ENCODE measurements around the gene PEMT. TPM values are rescaled to one million over a fixed set of nuclear protein-coding genes. Genes with fewer than 3 reads are reported as not detected.

Gene PEMT
- total RNA-seq, 4 donors from 2014 or later: 52.5 to 76.1 (median 62.6) TPM

GRCh38 chr17:17537311-17538099 lies 54.0 kb downstream of the PEMT start:
- intact Hi-C loops (cut with DNase I): no loop called here
- Histone ChIP-seq H3K36me3 (no peaks in the 10 kb centered on the region), H3K27ac (no peak overlapping the region), H3K27me3 (no peaks in the 10 kb centered on the region), H3K9me3 (no peaks in the 10 kb centered on the region), H3K4me1 (peaks cover 0 to 16% of the 10 kb centered on the region in 2 donors), H3K4me3 (replicated peaks in 1 of 3) (no peak overlapping the region)
- TF ChIP-seq CTCF (IDR thresholded peaks at IDR 0.05) (no peak), POLR2A (IDR thresholded peaks at IDR 0.05) (no peak)
- DNase-seq: no peak
- WGBS, 2 donors: 87% methylated on average over 8 to 11 of the region's 15 CpGs

DNA sequence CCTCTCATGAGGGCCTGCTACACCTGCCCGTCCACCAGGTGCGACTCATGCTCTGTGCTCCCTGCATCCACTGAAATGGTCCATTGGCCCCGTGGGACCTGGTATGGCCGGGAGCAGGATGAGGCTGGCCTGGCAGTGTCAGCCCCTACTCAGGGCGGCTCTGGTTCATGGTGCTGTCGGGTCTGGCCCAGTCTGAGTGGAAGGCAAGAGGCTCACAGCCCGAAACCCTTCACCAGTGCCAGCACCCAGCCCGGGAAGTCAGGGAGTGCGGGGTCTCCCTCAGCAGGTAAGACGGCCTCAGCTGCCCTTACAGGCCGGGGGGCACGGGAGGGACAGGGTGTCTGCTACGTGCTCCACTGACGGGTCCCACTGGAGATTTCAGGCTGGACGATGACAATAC lies 54.8 kb downstream of the PEMT start:
- peak overlapping the region in 1 of 3 donors; percentile 79 for H3K27ac ChIP-seq
- 88 to 89% methylated on average over 3 to 9 of the region's 15 CpGs for WGBS, 2 donors
- H3K4me3 ChIP-seq (replicated peaks in 1 of 3): no peak overlapping the region
- TF ChIP-seq CTCF (IDR thresholded peaks at IDR 0.05): no peak
- no peak for TF ChIP-seq POLR2A (IDR thresholded peaks at IDR 0.05)
- no peaks in the 10 kb centered on the region for H3K27me3 ChIP-seq
- no peaks in the 10 kb centered on the region for H3K36me3 ChIP-seq
- intact Hi-C loops (cut with DNase I): no loop called here
- DNase-seq: no peak
- no peaks in the 10 kb centered on the region for H3K9me3 ChIP-seq
- peaks cover 0 to 16% of the 10 kb centered on the region in 2 donors for H3K4me1 ChIP-seq

- intact Hi-C loops (cut with DNase I): no loop called here
- no peaks in the 10 kb centered on the region for H3K27me3 ChIP-seq
- peak overlapping the region in 2 of 3 donors; percentile 48 to 79 for H3K27ac ChIP-seq
Measured at GRCh38 chr17:17535957-17536356, 55.6 kb downstream of the PEMT start.

GRCh38 chr17:17533901-17534441 lies 57.5 kb downstream of the PEMT start:
- Histone ChIP-seq H3K27me3 (no peaks in the 10 kb centered on the region), H3K36me3 (no peaks in the 10 kb centered on the region), H3K4me1 (peaks cover 6 to 23% of the 10 kb centered on the region in 2 donors), H3K4me3 (replicated peaks in 1 of 3) (no peak overlapping the region), H3K9me3 (no peaks in the 10 kb centered on the region), H3K27ac (no peak overlapping the region)
- no peak for TF ChIP-seq POLR2A (IDR thresholded peaks at IDR 0.05)
- no peak for TF ChIP-seq CTCF (IDR thresholded peaks at IDR 0.05)
- DNase-seq: no peak
- WGBS, 2 donors: 64 to 66% methylated on average over 3 of the region's 3 CpGs
- intact Hi-C loops (cut with DNase I): no loop called here

More at GRCh38 chr17:17535957-17536356, 55.6 kb downstream of the PEMT start:
- Histone ChIP-seq H3K4me1 (peaks cover 0 to 16% of the 10 kb centered on the region in 2 donors), H3K9me3 (no peaks in the 10 kb centered on the region), H3K4me3 (replicated peaks in 1 of 3) (no peak overlapping the region), H3K36me3 (no peaks in the 10 kb centered on the region)
- TF ChIP-seq POLR2A (IDR thresholded peaks at IDR 0.05) (no peak), CTCF (IDR thresholded peaks at IDR 0.05) (no peak)
- 64 to 82% methylated on average over 4 to 6 of the region's 7 CpGs for whole genome bisulfite sequencing, 2 donors
- DNase-seq: peak; percentile 65 to 82

- no peak for DNase-seq
- Histone ChIP-seq H3K27ac (no peak overlapping the region), H3K4me3 (replicated peaks in 1 of 3) (no peak overlapping the region), H3K27me3 (no peaks in the 10 kb centered on the region), H3K36me3 (no peaks in the 10 kb centered on the region), H3K9me3 (no peaks in the 10 kb centered on the region), H3K4me1 (peaks cover 6 to 24% of the 10 kb centered on the region in 2 donors)
- TF ChIP-seq POLR2A (IDR thresholded peaks at IDR 0.05): no peak
- TF ChIP-seq CTCF (IDR thresholded peaks at IDR 0.05): no peak
- WGBS, 2 donors: 95 to 98% methylated on average over 1 of the region's 1 CpG
- intact Hi-C loops (cut with DNase I): no loop called here
Measured at GRCh38 chr17:17532991-17533390, 58.5 kb downstream of the PEMT start.
